Kidney epithelial cell (primary cell): ENCODE measurements around the gene SKAP2. TPM values are rescaled to one million over a fixed set of nuclear protein-coding genes. Genes with fewer than 3 reads are reported as not detected.

Experiments used
- DNase-seq: peaks from one replicate; pipeline ENCODE4 v3.0.0-alpha.2; 2010; ENCODE audit warnings: low read depth
- H3K27me3 ChIP-seq: 2 replicates; pipeline ENCODE4 v1.6.0; 2011; ENCODE audit warnings: low read length; ENCODE audit not compliant: control insufficient read depth, insufficient read depth
- H3K36me3 ChIP-seq: 2 replicates; pipeline ENCODE4 v1.5.1; 2011; ENCODE audit warnings: low read length; ENCODE audit not compliant: control insufficient read depth, insufficient read depth
- H3K4me3 ChIP-seq: 2 replicates; pipeline ENCODE4 v1.5.1; 2011; ENCODE audit warnings: low read depth, mild to moderate bottlenecking, control low read depth, low read length
- CTCF ChIP-seq: IDR thresholded peaks from 2 replicates; pipeline ENCODE4 v1.5.1; 2011; ENCODE audit warnings: mild to moderate bottlenecking, moderate library complexity, low read length, control low read depth, inconsistent platforms; ENCODE audit not compliant: insufficient read depth, poor library complexity, severe bottlenecking
- total RNA-seq: library from RNA; depleted of rRNA; stranded (reverse); fragments of >200 nt; gene quantifications from 2 replicates; pipeline ENCODE4 v1.2.3, GENCODE V29; 2015

Gene SKAP2
- total RNA-seq, 1 donor from 2014 or later: 35.6 TPM

- Histone ChIP-seq H3K27me3 (no peaks in the 10 kb centered on the region), H3K4me3 (peak overlapping the region; percentile 30), H3K36me3 (peaks cover 2% of the 10 kb centered on the region)
- no peak for DNase-seq
- TF ChIP-seq CTCF: no peak
These were observed 7.3 kb downstream of the SKAP2 start for GRCh38 chr7:26857170-26857505.

- Histone ChIP-seq H3K27me3 (no peaks in the 10 kb centered on the region), H3K36me3 (peaks cover 2% of the 10 kb centered on the region), H3K4me3 (no peak overlapping the region)
- no peak for DNase-seq
- no peak for TF ChIP-seq CTCF
These were observed 8.0 kb downstream of the SKAP2 start for GRCh38 chr7:26856176-26856985.

DNA sequence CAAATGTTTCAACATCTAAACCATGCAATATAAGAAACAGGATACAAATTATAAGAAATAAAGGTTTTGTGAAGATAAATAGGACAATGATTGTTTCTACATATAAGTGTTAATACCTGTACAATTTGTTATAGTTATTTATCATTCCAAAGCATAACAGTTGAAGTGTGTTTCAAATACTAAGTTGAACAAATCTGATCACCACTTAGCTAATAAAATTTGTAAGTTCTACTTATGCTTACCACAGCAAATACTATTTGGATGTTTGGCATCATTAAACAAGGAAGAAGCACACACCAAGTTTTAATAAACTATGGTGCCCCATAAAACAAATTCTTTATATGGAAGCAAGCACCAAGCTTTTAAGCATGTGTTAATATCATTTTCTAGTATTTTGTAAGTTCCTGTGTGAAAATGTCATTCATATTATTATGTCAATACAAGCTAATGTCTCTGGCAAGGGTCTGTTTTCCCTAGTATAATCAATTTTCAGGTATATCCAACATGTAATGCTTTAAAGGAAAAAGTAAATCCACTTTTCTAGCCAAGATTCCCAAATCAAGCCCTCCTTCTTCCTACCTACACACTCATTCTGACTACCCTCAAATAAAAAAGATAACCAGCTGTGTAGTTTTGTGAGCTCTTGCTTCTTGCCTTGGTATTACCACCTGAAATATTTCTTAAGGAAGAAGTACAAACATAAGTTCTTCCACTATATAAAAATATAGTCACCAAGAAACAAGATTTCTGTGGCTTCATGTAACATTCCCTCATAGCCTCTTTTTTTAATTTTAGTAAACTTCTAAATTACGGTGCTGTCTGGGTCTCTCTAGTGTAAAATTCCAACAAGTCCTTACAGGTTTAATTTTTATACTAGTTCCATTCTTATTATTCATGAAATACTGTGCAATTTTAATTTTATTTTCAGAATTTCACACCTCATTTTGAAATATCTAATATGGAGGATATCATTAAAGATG lies 9.2 kb downstream of the SKAP2 start:
- H3K27me3 ChIP-seq: no peaks in the 10 kb centered on the region
- H3K36me3 ChIP-seq: peaks cover 2% of the 10 kb centered on the region
- TF ChIP-seq CTCF: no peak
- no peak for DNase-seq
- no peak overlapping the region for H3K4me3 ChIP-seq

DNA sequence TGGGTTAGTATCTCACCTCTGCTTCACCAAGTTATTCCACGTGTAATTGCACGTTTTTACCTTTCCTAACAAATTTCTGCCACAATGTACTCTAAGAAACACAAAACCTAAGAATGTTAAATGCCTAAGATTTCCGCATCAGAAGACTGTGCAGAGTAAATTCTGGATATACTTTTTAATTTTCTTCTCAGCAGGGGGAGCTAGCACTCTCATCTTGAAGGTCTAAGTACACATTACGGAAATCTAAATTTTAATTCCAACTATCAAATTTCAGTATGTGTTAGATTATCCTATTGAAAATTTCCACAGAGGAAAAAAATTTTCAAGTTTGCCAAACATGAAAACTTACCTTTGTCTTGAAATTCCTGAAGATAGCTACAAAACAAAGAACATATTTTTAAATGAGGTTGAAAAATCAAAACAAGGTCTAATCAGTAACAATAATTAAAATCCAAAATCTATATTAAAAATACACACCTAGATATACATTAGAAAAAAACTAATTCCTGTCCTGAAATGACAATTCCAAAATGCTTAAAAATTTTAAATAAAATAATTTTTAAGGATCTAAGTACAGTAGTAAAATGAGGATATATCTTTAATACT lies 10.5 kb downstream of the SKAP2 start:
- no peak for DNase-seq
- Histone ChIP-seq H3K36me3 (peaks cover 2% of the 10 kb centered on the region), H3K27me3 (no peaks in the 10 kb centered on the region), H3K4me3 (no peak overlapping the region)
- peak; percentile 50 for TF ChIP-seq CTCF

- peaks cover 2% of the 10 kb centered on the region for H3K36me3 ChIP-seq
- no peak for TF ChIP-seq CTCF
- no peak overlapping the region for H3K4me3 ChIP-seq
- DNase-seq: no peak
- H3K27me3 ChIP-seq: no peaks in the 10 kb centered on the region
These were observed 14.2 kb downstream of the SKAP2 start for GRCh38 chr7:26850193-26850651.
